Thoracic aorta (tissue), 2 donors: Measurements from ENCODE around the gene NID1. TPM values are rescaled to one million over a fixed set of nuclear protein-coding genes. Genes with fewer than 3 reads are reported as not detected.

Source experiments
- ATAC-seq: fragments of 150-250 bp; one replicate; pipeline ENCODE4 v1.8.0; 2017; ENCODE audit warnings: low read depth; ENCODE audit not compliant: insufficient number of reproducible peaks, low FRiP score
- DNase-seq: peaks from one replicate; pipeline ENCODE4 v3.0.0-alpha.2; 2020; ENCODE audit warnings: low spot score
- H3K27ac ChIP-seq, 2 donors: fragments of 200-600 bp; sonication (generic); 1 replicate in 1 of 2; 2 replicates in 1 of 2; pipeline ENCODE4 v1.5.1; 2016; ENCODE audit warnings: mild to moderate bottlenecking in 2 of 2, moderate library complexity in 2 of 2
- H3K27me3 ChIP-seq: fragments of 200-600 bp; sonication (generic); replicated peaks from 2 replicates; pipeline ENCODE4 v1.6.0; 2016; ENCODE audit warnings: mild to moderate bottlenecking; ENCODE audit not compliant: insufficient read depth
- H3K36me3 ChIP-seq: fragments of 200-600 bp; sonication (generic); one replicate; pipeline ENCODE4 v1.5.1; 2016
- H3K4me1 ChIP-seq, 2 donors: fragments of 200-600 bp; sonication (generic); 1 replicate in 1 of 2; 2 replicates in 1 of 2; pipeline versions ENCODE4 v1.5.1 to v1.6.0; 2016; ENCODE audit warnings: low read depth in 2 of 2, mild to moderate bottlenecking in 1 of 2; ENCODE audit not compliant: control insufficient read depth in 1 of 2
- H3K4me3 ChIP-seq: fragments of 200-600 bp; sonication (generic); 2 replicates; pipeline ENCODE4 v1.5.1; 2016; ENCODE audit warnings: mild to moderate bottlenecking
- H3K9me3 ChIP-seq: fragments of 200-600 bp; sonication (generic); 2 replicates; pipeline ENCODE4 v1.5.1; 2016
- CTCF ChIP-seq: fragments of 200-600 bp; sonication (generic); IDR thresholded peaks from one replicate; pipeline ENCODE4 v1.5.1; 2019; ENCODE audit warnings: antibody characterized with exemption
- total RNA-seq, 2 donors: library from RNA; depleted of rRNA; stranded (reverse); fragments of >200 nt; gene quantifications; one replicate each; pipeline versions ENCODE4 v1.1.0 to v1.2.3, GENCODE V29; 2016

NID1 gene
- total RNA-seq, 2 donors from 2014 or later: 82.4 to 95.5 TPM

GRCh38 chr1:235933017-235933765, 131.7 kb downstream of the NID1 start:
- no peak for TF ChIP-seq CTCF
- no peaks in the 10 kb centered on the region for H3K36me3 ChIP-seq
- H3K27ac ChIP-seq: no peak overlapping the region
- peaks cover 4 to 20% of the 10 kb centered on the region in 2 donors for H3K4me1 ChIP-seq
- H3K27me3 ChIP-seq: no peaks in the 10 kb centered on the region
- no peak for DNase-seq
- no peak overlapping the region for H3K4me3 ChIP-seq
- no peak for ATAC-seq
- H3K9me3 ChIP-seq: no peaks in the 10 kb centered on the region

GRCh38 chr1:235932090-235932510, 132.8 kb downstream of the NID1 start:
- ATAC-seq (no peak), DNase-seq (no peak)

GRCh38 chr1:235931171-235931738, 133.6 kb downstream of the NID1 start:
- Histone ChIP-seq H3K4me1 (peaks cover 4 to 20% of the 10 kb centered on the region in 2 donors), H3K36me3 (no peaks in the 10 kb centered on the region), H3K27me3 (no peaks in the 10 kb centered on the region), H3K27ac (no peak overlapping the region), H3K4me3 (no peak overlapping the region), H3K9me3 (no peaks in the 10 kb centered on the region)
- TF ChIP-seq CTCF: no peak
- ATAC-seq: no peak
- DNase-seq: no peak

More at GRCh38 chr1:235932090-235932510, 132.8 kb downstream of the NID1 start:
- no peaks in the 10 kb centered on the region for H3K36me3 ChIP-seq
- H3K27ac ChIP-seq: no peak overlapping the region
- H3K4me3 ChIP-seq: no peak overlapping the region
- no peaks in the 10 kb centered on the region for H3K27me3 ChIP-seq
- no peak for TF ChIP-seq CTCF
- H3K9me3 ChIP-seq: no peaks in the 10 kb centered on the region
- peaks cover 4 to 20% of the 10 kb centered on the region in 2 donors for H3K4me1 ChIP-seq

- no peak for TF ChIP-seq CTCF
- H3K27ac ChIP-seq: no peak overlapping the region
- peaks cover 0 to 13% of the 10 kb centered on the region in 2 donors for H3K4me1 ChIP-seq
- DNase-seq (no peak), ATAC-seq (no peak)
- no peaks in the 10 kb centered on the region for H3K9me3 ChIP-seq
- no peak overlapping the region for H3K4me3 ChIP-seq
- H3K36me3 ChIP-seq: no peaks in the 10 kb centered on the region
- H3K27me3 ChIP-seq: no peaks in the 10 kb centered on the region
These were observed 134.3 kb downstream of the NID1 start for GRCh38 chr1:235930543-235930942.

- no peak overlapping the region for H3K27ac ChIP-seq
- H3K4me1 ChIP-seq: peaks cover 0 to 10% of the 10 kb centered on the region in 2 donors
- H3K4me3 ChIP-seq: no peak overlapping the region
- no peak for TF ChIP-seq CTCF
- DNase-seq (no peak), ATAC-seq (no peak)
- H3K36me3 ChIP-seq: no peaks in the 10 kb centered on the region
- no peaks in the 10 kb centered on the region for H3K9me3 ChIP-seq
- H3K27me3 ChIP-seq: no peaks in the 10 kb centered on the region
These were observed 135.7 kb downstream of the NID1 start for GRCh38 chr1:235929216-235929615.
